ENCODE results near the gene HAP1. TPM values are rescaled to one million over a fixed set of nuclear protein-coding genes. Genes with fewer than 3 reads are reported as not detected.

Gene HAP1
- total and polyA plus RNA-seq, 2 experiments from 2014 or later, result not detected

GRCh38 chr17:41711669-41712400 lies 22.6 kb downstream of the HAP1 start, which contains the start of gene GAST:
TSS of gene GAST (plus strand) at chr17:41712331. CDS start at chr17:41715437, 3,106 bp downstream.
- H2AFZ ChIP-seq, result no peak within 1 kb of the TSS
- WGBS, 2 experiments (ENCODE audit: low coverage in 1 of 2, low lambda C conversion rate in 2 of 2, missing lambda C conversion rate in 2 of 2), result 64 to 66% methylated on average over 11 to 12 of the region's 12 CpGs
- H3K27me3 ChIP-seq (replicated peaks; ENCODE audit: insufficient read depth), result peaks cover 11% of the 10 kb centered on the region; the same call in 1 of the 2 replicates
- no peaks in the 10 kb centered on the region for H3K4me1 ChIP-seq (ENCODE audit: insufficient read depth)
- TF ChIP-seq EZH2phosphoT487 (IDR thresholded peaks at IDR 0.05; ENCODE audit: insufficient read depth, low read depth) (no peak), EZH2 (IDR thresholded peaks at IDR 0.05; ENCODE audit: insufficient read depth, poor library complexity, severe bottlenecking) (no peak)
- no peak within 1 kb of the TSS for H3K4me3 ChIP-seq
- DNase-seq, result no peak
- no peaks in the 10 kb centered on the region for H4K20me1 ChIP-seq (ENCODE audit: insufficient read depth)
- H3K79me2 ChIP-seq (ENCODE audit: insufficient read depth), result no peaks in the 10 kb centered on the region
- in situ Hi-C loops (cut with MboI), result no loop called here
- no peaks in the 10 kb centered on the region for H3K36me3 ChIP-seq (ENCODE audit: low read depth)
- H3K4me2 ChIP-seq (ENCODE audit: unreplicated experiment), result no peak within 1 kb of the TSS
- no peak within 1 kb of the TSS for H3K27ac ChIP-seq
- H3K9ac ChIP-seq, result no peak within 1 kb of the TSS
- H3K9me2 ChIP-seq (ENCODE audit: insufficient read depth), result no peaks in the 10 kb centered on the region
- H3F3A ChIP-seq (ENCODE audit: insufficient read depth), result peaks cover 1% of the 10 kb centered on the region; the same call in 1 of the 2 replicates
- no peaks in the 10 kb centered on the region for H3K9me3 ChIP-seq (ENCODE audit: low read depth)

- H4K20me1 ChIP-seq (ENCODE audit: insufficient read depth), result no peaks in the 10 kb centered on the region
- no peaks in the 10 kb centered on the region for H3K36me3 ChIP-seq (ENCODE audit: low read depth)
- no peak for TF ChIP-seq EZH2 (IDR thresholded peaks at IDR 0.05; ENCODE audit: insufficient read depth, poor library complexity, severe bottlenecking)
- H3K79me2 ChIP-seq (ENCODE audit: insufficient read depth), result no peaks in the 10 kb centered on the region
- no peak overlapping the region for H3K27ac ChIP-seq
- peak; percentile 91 for DNase-seq
- H3F3A ChIP-seq (ENCODE audit: insufficient read depth), result no peaks in the 10 kb centered on the region
- WGBS, 2 experiments (ENCODE audit: low coverage in 1 of 2, low lambda C conversion rate in 2 of 2, missing lambda C conversion rate in 2 of 2), result 28 to 29% methylated on average over 8 of the region's 8 CpGs
- no peak overlapping the region for H3K4me3 ChIP-seq
- H3K9ac ChIP-seq, result no peak overlapping the region
- no peaks in the 10 kb centered on the region for H3K9me2 ChIP-seq (ENCODE audit: insufficient read depth)
- no peaks in the 10 kb centered on the region for H3K9me3 ChIP-seq (ENCODE audit: low read depth)
- no peak overlapping the region for H2AFZ ChIP-seq
- H3K4me2 ChIP-seq (ENCODE audit: unreplicated experiment), result no peak overlapping the region
- in situ Hi-C loops (cut with MboI), result no loop called here
- no peaks in the 10 kb centered on the region for H3K4me1 ChIP-seq (ENCODE audit: insufficient read depth)
- H3K27me3 ChIP-seq (replicated peaks; ENCODE audit: insufficient read depth), result peaks cover 11% of the 10 kb centered on the region; the same call in 1 of the 2 replicates
These were observed 23.9 kb downstream of the HAP1 start for GRCh38 chr17:41710472-41711090.

DNA sequence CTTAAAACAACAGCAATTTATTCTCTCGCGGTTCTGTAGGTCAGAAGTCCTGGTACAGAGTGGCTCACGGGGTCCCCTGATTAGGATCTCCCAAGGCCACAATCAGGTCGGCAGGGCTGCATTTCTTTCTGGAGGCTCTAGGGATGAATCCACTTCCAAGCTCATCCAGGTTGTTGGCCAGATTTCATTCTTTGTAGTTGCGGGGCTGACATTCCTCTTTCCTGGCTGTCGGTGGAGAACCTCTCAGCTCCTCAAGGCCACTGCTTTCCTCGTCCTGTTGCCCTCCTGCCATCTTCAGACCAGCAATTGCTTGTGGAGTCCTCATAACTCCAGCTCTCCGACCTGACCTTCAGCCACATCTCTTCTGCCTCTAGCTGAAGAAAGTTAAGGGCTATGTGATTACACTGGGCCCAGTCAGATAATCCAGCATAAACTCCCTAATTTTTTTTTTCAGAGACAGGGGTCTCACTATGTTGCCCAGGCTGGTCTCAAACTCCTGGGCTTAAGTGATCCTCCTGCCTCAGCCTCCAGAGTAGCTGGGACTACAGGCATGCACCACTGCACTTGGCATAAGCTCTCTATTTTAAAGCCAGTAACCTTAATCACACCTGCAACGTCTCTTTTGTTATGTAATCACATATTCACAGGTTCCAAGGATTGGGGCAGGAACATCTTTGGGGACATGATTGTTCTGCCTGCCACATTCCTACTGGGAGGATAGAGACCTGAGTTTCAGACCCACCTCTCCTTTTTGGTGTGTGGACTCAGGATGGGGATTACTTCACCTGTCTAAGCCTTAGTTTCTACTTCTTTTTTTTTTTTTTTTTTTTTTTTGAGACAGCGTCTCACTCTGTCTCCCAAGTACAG lies 26.4 kb downstream of the HAP1 start:
- 64 to 67% methylated on average over 10 of the region's 10 CpGs for WGBS, 2 experiments (ENCODE audit: low coverage in 1 of 2, low lambda C conversion rate in 2 of 2, missing lambda C conversion rate in 2 of 2)
- no peak for DNase-seq
- in situ Hi-C loops (cut with MboI), result no loop called here
- Histone ChIP-seq H3K4me3 (no peak overlapping the region), H2AFZ (no peak overlapping the region), H3K27me3 (replicated peaks; ENCODE audit: insufficient read depth) (0 out of 2 replicates have a peak, but pooled peaks cover 5% of the 10 kb centered on the region), H4K20me1 (ENCODE audit: insufficient read depth) (no peaks in the 10 kb centered on the region), H3K4me1 (ENCODE audit: insufficient read depth) (no peaks in the 10 kb centered on the region), H3K4me2 (ENCODE audit: unreplicated experiment) (no peak overlapping the region), H3F3A (ENCODE audit: insufficient read depth) (no peaks in the 10 kb centered on the region), H3K9ac (no peak overlapping the region), H3K36me3 (ENCODE audit: low read depth) (no peaks in the 10 kb centered on the region), H3K9me3 (ENCODE audit: low read depth) (no peaks in the 10 kb centered on the region), H3K9me2 (ENCODE audit: insufficient read depth) (no peaks in the 10 kb centered on the region), H3K79me2 (ENCODE audit: insufficient read depth) (no peaks in the 10 kb centered on the region), H3K27ac (no peak overlapping the region)
- TF ChIP-seq EZH2phosphoT487 (IDR thresholded peaks at IDR 0.05; ENCODE audit: insufficient read depth, low read depth) (no peak), EZH2 (IDR thresholded peaks at IDR 0.05; ENCODE audit: insufficient read depth, poor library complexity, severe bottlenecking) (no peak)

DNA sequence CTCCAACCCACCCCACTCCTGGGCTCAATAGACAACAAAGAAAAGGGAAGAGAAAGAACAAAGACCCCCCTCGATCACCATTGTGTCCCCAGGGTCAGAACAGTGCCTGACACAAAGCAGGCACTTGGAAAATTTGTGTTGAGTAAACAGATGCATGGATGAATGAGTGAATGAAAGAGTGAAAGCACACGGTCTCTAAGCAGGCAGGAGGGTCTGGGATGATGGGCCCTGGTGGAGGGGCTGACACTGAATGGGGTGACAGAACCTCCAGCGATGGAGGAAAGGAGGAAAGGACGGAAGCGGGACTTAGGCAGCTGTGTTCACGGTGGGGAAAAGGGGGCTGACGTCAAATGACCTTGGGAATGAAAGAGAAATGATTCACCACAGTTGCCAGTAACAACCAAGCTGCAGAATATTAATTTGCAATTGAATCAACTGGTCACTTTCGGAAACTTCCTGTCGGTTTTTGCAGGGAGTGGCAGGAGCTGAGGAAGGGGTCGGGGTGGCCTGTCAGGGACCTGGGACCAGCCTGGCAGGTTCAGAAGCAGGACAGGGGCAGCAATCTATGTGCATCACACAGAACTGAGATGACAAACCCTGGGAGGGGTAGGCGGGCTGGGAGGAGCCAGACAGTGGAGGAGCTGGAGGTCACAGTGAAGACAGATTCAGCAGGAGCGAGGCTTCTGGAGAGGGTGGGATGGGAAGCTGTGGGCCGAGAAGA lies 29.0 kb downstream of the HAP1 start:
- Histone ChIP-seq H4K20me1 (ENCODE audit: insufficient read depth) (no peaks in the 10 kb centered on the region), H2AFZ (no peak overlapping the region), H3K27ac (no peak overlapping the region), H3K36me3 (ENCODE audit: low read depth) (no peaks in the 10 kb centered on the region), H3K9me3 (ENCODE audit: low read depth) (no peaks in the 10 kb centered on the region), H3K9ac (no peak overlapping the region), H3K4me2 (ENCODE audit: unreplicated experiment) (no peak overlapping the region), H3K4me1 (ENCODE audit: insufficient read depth) (no peaks in the 10 kb centered on the region), H3K79me2 (ENCODE audit: insufficient read depth) (no peaks in the 10 kb centered on the region), H3K27me3 (replicated peaks; ENCODE audit: insufficient read depth) (no peaks in the 10 kb centered on the region), H3F3A (ENCODE audit: insufficient read depth) (no peaks in the 10 kb centered on the region), H3K4me3 (no peak overlapping the region), H3K9me2 (ENCODE audit: insufficient read depth) (no peaks in the 10 kb centered on the region)
- DNase-seq, result no peak
- WGBS, 2 experiments (ENCODE audit: low coverage in 1 of 2, low lambda C conversion rate in 2 of 2, missing lambda C conversion rate in 2 of 2), result 63 to 69% methylated on average over 13 of the region's 13 CpGs
- TF ChIP-seq EZH2phosphoT487 (IDR thresholded peaks at IDR 0.05; ENCODE audit: insufficient read depth, low read depth), result no peak
- no peak for TF ChIP-seq EZH2 (IDR thresholded peaks at IDR 0.05; ENCODE audit: insufficient read depth, poor library complexity, severe bottlenecking)
- in situ Hi-C loops (cut with MboI), result no loop called here
